Left forelimb (tissue), 1 donor: ENCODE results near the gene MOV10L1.
"Not testable (repeated sequence)": the region's sequence is repeated elsewhere in the genome, so short reads cannot be mapped to it uniquely, and the experiment has no call there.

Experiments used
- DNase-seq: peaks from one replicate; pipeline ENCODE4 v3.0.0-alpha.2; 2018; ENCODE audit warnings: low spot score

The MOV10L1 gene

GRCh38 chr22:50203288-50203687, 113.5 kb downstream of the MOV10L1 start:
- DNase-seq, result no peak

GRCh38 chr22:50204571-50204970, 114.8 kb downstream of the MOV10L1 start:
- no peak for DNase-seq

GRCh38 chr22:50204998-50205397, 115.2 kb downstream of the MOV10L1 start:
- DNase-seq, result not testable (repeated sequence)

- DNase-seq, result no peak
Measured at GRCh38 chr22:50205781-50206569, 116.2 kb downstream of the MOV10L1 start.

DNA sequence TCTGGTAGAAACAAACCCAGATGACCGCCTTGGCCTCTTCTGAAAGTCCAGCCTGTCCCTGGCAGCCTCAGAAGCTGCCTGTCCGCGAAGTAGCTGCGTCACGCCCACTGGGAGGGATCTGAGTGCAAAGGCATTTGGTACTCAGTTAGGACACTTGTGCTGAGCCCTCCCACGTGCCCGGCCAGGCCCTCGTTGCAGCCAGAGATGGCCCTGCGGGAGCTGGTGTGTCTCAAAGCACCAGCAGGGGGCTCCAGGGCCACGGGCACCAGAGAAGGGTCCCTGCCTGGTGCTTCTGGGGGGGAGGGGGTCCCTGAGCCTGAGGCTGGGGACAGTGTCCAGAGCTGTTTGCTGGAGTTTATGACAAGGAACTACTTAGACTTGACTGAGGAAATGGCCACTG, 116.8 kb downstream of the MOV10L1 start:
- DNase-seq, result no peak

GRCh38 chr22:50207383-50208140, 117.8 kb downstream of the MOV10L1 start:
- no peak for DNase-seq

DNA sequence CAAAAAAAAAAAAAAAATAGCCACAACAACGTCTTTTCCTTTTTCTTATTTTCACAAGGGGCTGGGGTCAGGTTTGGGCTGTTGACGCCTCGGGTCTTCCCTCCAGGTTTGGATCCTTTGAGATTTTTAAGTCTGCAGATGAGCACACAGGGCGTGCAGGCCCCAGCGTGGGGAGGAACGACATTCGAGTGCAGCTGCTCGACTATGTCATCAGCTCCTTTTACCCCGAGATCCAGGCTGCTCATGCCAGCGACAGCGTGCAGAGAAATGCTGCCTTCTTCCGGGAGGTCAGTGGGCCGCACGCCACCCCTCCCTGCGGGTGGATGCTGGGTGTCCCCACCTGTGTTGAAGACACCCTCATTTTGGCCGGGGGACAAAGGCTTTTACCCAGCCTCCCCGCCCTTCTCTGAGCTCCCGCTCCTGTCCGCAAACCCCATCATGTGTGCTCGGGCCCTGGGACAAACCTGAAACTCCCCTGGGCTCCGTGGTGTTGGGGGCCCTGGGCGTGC, 118.7 kb downstream of the MOV10L1 start:
- no peak for DNase-seq

DNA sequence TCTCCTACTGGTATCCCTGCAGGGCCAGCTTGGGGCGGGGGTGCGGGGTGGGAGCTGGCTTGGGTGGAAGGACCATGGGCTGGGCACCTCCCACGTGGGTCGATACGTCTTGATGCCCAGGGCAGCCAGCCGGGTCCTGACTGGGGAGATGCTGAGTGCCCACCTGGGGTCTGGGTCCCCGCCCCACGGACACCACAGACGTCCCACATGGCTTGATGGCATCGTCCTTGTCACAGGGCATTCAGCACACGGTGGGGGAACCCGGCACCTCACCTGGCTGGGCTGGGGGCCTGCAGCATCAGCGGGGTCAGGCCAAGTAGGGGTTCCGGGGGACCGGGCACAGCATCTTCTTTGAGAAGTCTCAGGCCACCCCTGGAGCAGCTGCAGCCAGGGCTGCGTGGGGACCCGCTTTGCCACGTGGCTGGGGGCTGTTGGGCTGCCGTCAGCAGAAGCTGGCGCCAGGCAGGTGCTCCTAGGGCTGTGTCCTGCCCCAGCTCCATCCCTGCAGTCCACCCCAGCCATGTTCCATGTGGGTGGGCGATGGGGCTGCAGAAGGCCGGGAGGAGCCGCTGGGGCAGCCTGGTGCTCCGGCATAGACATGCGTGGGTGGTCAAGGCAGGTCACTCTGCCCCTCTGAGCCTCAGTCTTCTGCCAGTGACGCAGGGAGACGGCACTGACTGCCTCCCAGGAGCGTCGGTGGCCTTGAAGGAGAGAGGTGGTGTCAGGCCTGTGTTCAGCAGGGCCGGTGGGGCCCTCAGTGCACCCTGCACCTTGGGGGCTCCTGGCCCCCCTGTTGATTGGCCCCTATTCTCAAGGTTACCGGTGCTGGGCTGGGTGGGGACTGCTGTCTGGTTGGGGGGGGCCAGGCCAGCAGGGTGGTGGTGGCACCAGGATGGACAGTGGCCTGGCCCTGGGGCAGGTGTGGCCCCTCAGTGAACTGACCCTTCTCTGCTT, 119.4 kb downstream of the MOV10L1 start:
- no peak for DNase-seq

DNA sequence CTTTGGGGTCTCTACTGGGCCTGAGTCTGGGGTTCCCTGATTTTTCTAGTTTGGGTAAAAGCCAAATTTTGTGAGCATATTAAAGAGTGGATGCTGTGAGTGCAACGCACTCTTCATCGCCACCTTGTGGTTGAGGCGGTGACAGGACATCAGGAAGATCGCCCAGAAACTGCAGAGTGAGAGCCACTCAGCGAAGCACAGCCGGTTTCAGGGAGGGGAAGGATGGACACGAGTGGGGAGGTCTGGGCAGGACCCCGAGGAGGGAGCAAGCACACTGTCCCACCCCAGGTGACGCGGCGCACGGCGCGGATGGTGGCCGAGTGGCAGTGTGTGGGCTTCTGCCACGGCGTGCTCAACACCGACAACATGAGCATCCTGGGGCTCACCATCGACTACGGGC, 120.1 kb downstream of the MOV10L1 start:
- no peak for DNase-seq

- DNase-seq, result no peak
Measured at GRCh38 chr22:50210378-50211139, 120.8 kb downstream of the MOV10L1 start.

DNA sequence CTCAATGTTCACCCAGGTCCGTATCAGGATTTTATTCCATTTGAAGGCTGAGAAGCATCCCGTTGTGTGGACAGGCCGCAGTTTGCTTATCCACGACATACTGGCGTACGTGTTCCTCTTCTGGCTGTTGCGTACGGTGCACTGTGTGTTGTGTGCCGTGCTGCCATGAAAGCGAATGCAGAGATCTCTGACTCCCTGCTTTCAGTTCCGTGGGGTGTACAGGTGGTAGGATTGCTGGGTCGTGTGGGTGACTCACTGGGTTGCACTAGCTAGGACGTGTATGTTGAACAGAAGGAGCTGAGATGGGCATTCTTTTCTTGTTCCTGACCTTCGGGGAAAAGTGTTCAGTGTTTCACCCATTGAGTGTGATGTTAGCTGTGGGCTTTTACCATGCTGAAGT, 121.3 kb downstream of the MOV10L1 start:
- no peak for DNase-seq
